A673 (cell line): ENCODE results near the gene TGIF2. TPM values are rescaled to one million over a fixed set of nuclear protein-coding genes. Genes with fewer than 3 reads are reported as not detected.

Source experiments
- Bru-seq: library from RNA; stranded (reverse); fragments of 400-500 nt; gene quantifications from one replicate; lab custom pipeline; 2021; lab: Mats Ljungman, UMichigan
- BruChase-seq, 2 experiments: library from RNA; stranded (reverse); fragments of 400-500 nt; gene quantifications; one replicate each; lab custom pipeline; 2021; lab: Mats Ljungman, UMichigan
- BruUV-seq: library from RNA; stranded (reverse); fragments of 400-500 nt; replicated peaks from 2 replicates; lab custom pipeline; 2021; lab: Mats Ljungman, UMichigan
- CTCF ChIA-PET: fragments of 300-600 bp; sonication (Branson Sonifier 250); formaldehyde crosslinking; loops from one replicate; lab custom pipeline; 2022; ENCODE audit warnings: antibody characterized with exemption; lab: Charles Lee
- POLR2A ChIA-PET: fragments of 300-600 bp; sonication (Branson Sonifier 250); formaldehyde crosslinking; loops from one replicate; lab custom pipeline; 2022; ENCODE audit warnings: antibody characterized with exemption; ENCODE audit not compliant: low non-redundant PET; lab: Charles Lee
- DNase-seq: peaks from one replicate; pipeline ENCODE4 v3.0.0-alpha.2; 2015; ENCODE audit warnings: low spot score
- H3K27ac ChIP-seq: fragments of 200-600 bp; sonication (generic); 2 replicates; pipeline ENCODE4 v1.5.1; 2016; ENCODE audit warnings: mixed run types, low read depth, mild to moderate bottlenecking, mixed read lengths, antibody characterized with exemption, low read length; ENCODE audit not compliant: poor library complexity, severe bottlenecking
- H3K27me3 ChIP-seq: fragments of 200-600 bp; sonication (generic); replicated peaks from 2 replicates; pipeline ENCODE4 v1.6.1; 2017; ENCODE audit warnings: mixed run types, low read depth, mild to moderate bottlenecking, mixed read lengths, antibody characterized with exemption, low read length; ENCODE audit not compliant: insufficient read depth, poor library complexity
- H3K36me3 ChIP-seq: fragments of 200-600 bp; sonication (generic); 2 replicates; pipeline ENCODE4 v1.6.1; 2016; ENCODE audit warnings: mixed run types, mild to moderate bottlenecking, mixed read lengths, antibody characterized with exemption, low read length; ENCODE audit not compliant: insufficient read depth, poor library complexity, severe bottlenecking
- H3K4me1 ChIP-seq: fragments of 200-600 bp; sonication (generic); 2 replicates; pipeline ENCODE4 v1.6.1; 2017; ENCODE audit warnings: mixed run types, mild to moderate bottlenecking, mixed read lengths, antibody characterized with exemption, low read length; ENCODE audit not compliant: insufficient read depth, poor library complexity, severe bottlenecking
- H3K4me3 ChIP-seq: fragments of 200-600 bp; sonication (generic); 2 replicates; pipeline ENCODE4 v1.5.1; 2016; ENCODE audit warnings: low read depth, mixed run types, mild to moderate bottlenecking, mixed read lengths, low read length; ENCODE audit not compliant: poor library complexity, severe bottlenecking
- H3K9me3 ChIP-seq: fragments of 200-600 bp; sonication (generic); 2 replicates; pipeline ENCODE4 v1.6.1; 2016; ENCODE audit warnings: mixed run types, low read depth, mild to moderate bottlenecking, mixed read lengths, antibody characterized with exemption, low read length; ENCODE audit not compliant: poor library complexity, severe bottlenecking
- EZH2 ChIP-seq: fragments of 200-600 bp; sonication (generic); IDR thresholded peaks from 2 replicates; pipeline ENCODE4 v1.6.1; 2017; ENCODE audit warnings: borderline replicate concordance, low read depth, mild to moderate bottlenecking, mixed read lengths, antibody characterized with exemption, low read length; ENCODE audit not compliant: poor library complexity, severe bottlenecking
- intact Hi-C: fragments of 100-400 bp; cut with micrococcal nuclease; formaldehyde crosslinking; loops from one replicate; pipeline ENCODE4 v1.10.0; 2022; ENCODE audit not compliant: unreplicated experiment
- long read RNA-seq: library from polyadenylated mRNA; stranded (forward); transcript quantifications from one replicate; pipeline ENCODE4 v2.0.0, GENCODE V29; 2022
- total RNA-seq: library from RNA; stranded (reverse); gene quantifications from 2 replicates; pipeline ENCODE4 v1.2.3, GENCODE V29; 2021
- TF ChIP-seq, protein P1 (sequence below): fragments of 300-800, 200-600 bp; sonication (generic); conservative IDR thresholded peaks from 2 replicates; pipeline ENCODE4 v1.5.1; 2017; ENCODE audit warnings: low read depth, mild to moderate bottlenecking, antibody characterized with exemption, low read length, moderate library complexity, mixed read lengths

Gene TGIF2
- total RNA-seq (54.9 and 59.0 TPM in 2 replicates), Bru-seq, nascent RNA (percentile 85 among the genes with signal in this experiment), BruChase-seq, experiment 1, labeled RNA remaining after a 2-hour chase (percentile 99 among the genes with signal in this experiment), BruChase-seq, experiment 2, labeled RNA remaining after a 6-hour chase (percentile 96 among the genes with signal in this experiment)
- long read RNA-seq, transcript TGIF2-202 (3 exons, 3,432 nt), result minor isoform, 6 of 102 reads
- long read RNA-seq, transcript TGIF2-201 (3 exons, 3,406 nt), result major isoform, 72 of 102 reads
- long read RNA-seq, transcript TGIF2-204 (3 exons, 638 nt), result minor isoform, 11 of 102 reads
- long read RNA-seq, partial matches to known transcripts, result 9 of 102 reads
- long read RNA-seq, other reads (novel, unspliced or antisense), result 4 of 102 reads

- intact Hi-C loops, result loop anchor here (2.0 kb wide), 1 partner anchor 110 kb away; no protein-coding TSS in a partner anchor
- BruUV-seq, result no TSS peak
- peaks cover under 1% of the 10 kb centered on the region for H3K36me3 ChIP-seq
- no peaks in the 10 kb centered on the region for H3K27me3 ChIP-seq
- POLR2A ChIA-PET, result interaction anchor here (0.7 kb wide), 3 partner anchors 13 to 973 kb away, joined by 3 to 13 read pairs (median 5); no protein-coding TSS in a partner anchor
- H3K4me1 ChIP-seq, result peaks cover 36% of the 10 kb centered on the region
- TF ChIP-seq EZH2, result no peak
- TF ChIP-seq, protein P1, sequence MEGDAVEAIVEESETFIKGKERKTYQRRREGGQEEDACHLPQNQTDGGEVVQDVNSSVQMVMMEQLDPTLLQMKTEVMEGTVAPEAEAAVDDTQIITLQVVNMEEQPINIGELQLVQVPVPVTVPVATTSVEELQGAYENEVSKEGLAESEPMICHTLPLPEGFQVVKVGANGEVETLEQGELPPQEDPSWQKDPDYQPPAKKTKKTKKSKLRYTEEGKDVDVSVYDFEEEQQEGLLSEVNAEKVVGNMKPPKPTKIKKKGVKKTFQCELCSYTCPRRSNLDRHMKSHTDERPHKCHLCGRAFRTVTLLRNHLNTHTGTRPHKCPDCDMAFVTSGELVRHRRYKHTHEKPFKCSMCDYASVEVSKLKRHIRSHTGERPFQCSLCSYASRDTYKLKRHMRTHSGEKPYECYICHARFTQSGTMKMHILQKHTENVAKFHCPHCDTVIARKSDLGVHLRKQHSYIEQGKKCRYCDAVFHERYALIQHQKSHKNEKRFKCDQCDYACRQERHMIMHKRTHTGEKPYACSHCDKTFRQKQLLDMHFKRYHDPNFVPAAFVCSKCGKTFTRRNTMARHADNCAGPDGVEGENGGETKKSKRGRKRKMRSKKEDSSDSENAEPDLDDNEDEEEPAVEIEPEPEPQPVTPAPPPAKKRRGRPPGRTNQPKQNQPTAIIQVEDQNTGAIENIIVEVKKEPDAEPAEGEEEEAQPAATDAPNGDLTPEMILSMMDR, result no peak
- peak within 1 kb of the TSS; percentile 95 for H3K27ac ChIP-seq
- CTCF ChIA-PET, result interaction anchor here (0.6 kb wide), 2 partner anchors 33 to 290 kb away, joined by 3 to 8 read pairs; partner anchors contain the start of gene RAB5IF
- H3K9me3 ChIP-seq, result no peaks in the 10 kb centered on the region
- peak within 1 kb of the TSS; percentile 95 for H3K4me3 ChIP-seq
- peak; percentile 98 for DNase-seq
Observed at GRCh38 chr20:36573103-36573797, at the start of gene TGIF2. Gene TGIF2 (plus strand): TSS chr20:36573597. CDS start chr20:36578775, 5,178 bp downstream.

GRCh38 chr20:36525620-36526365 is 47.6 kb upstream of the TGIF2 start:
- intact Hi-C loops, result no loop called here
- no peak for TF ChIP-seq EZH2
- TF ChIP-seq, protein P1, result no peak
- Histone ChIP-seq H3K27me3 (no peaks in the 10 kb centered on the region), H3K4me1 (peaks cover 36% of the 10 kb centered on the region), H3K4me3 (no peak overlapping the region), H3K27ac (peak overlapping the region; percentile 35), H3K9me3 (no peaks in the 10 kb centered on the region), H3K36me3 (peaks cover 33% of the 10 kb centered on the region)
- DNase-seq, result no peak
- no TSS peak for BruUV-seq
- ChIA-PET POLR2A (no interaction called here), CTCF (no interaction called here)

DNA sequence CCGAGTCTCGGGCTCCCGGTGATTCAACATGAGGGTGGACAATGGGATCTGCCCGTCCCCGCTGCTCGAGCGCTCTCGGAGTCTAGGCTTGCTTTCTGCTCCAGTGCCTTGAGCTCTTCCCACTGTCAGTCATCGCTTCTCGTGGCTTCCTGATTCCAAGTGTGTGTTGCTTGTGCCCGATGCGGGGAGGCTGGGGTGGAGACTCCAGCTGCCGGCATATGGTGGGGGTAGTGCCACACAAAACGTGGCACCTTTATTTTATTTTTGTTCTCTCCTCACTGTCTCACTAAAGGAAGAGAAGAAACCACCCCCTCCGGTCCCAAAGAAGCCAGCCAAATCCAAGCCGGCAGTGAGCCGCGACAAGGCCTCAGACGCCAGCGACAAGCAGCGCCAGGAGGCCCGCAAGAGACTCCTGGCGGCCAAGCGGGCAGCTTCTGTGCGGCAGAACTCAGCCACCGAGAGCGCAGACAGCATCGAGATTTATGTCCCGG is 46.8 kb upstream of the TGIF2 start:
- Histone ChIP-seq H3K4me3 (no peak overlapping the region), H3K4me1 (peaks cover 29% of the 10 kb centered on the region), H3K27me3 (no peaks in the 10 kb centered on the region), H3K27ac (peak overlapping the region; percentile 51), H3K36me3 (peaks cover 33% of the 10 kb centered on the region), H3K9me3 (no peaks in the 10 kb centered on the region)
- ChIA-PET CTCF (no interaction called here), POLR2A (no interaction called here)
- no peak for DNase-seq
- TF ChIP-seq, protein P1, result no peak
- no peak for TF ChIP-seq EZH2
- intact Hi-C loops, result no loop called here
- no TSS peak for BruUV-seq
